GM15510 (cell line): ENCODE measurements around the gene RNF157.

Experiments used
- POLR2A ChIP-seq: IDR thresholded peaks from 3 replicates; pipeline ENCODE4 v1.6.1; 2011; ENCODE audit warnings: borderline replicate concordance; ENCODE audit not compliant: insufficient read length; ENCODE audit errors: extremely low read depth

RNF157 gene

GRCh38 chr17:76138896-76139752 is 101.2 kb downstream of the RNF157 start:
- TF ChIP-seq POLR2A, result no peak

- TF ChIP-seq POLR2A, result no peak
Measured at GRCh38 chr17:76138234-76138895, 101.9 kb downstream of the RNF157 start.

GRCh38 chr17:76137351-76138233 is 102.7 kb downstream of the RNF157 start:
- TF ChIP-seq POLR2A, result no peak

- TF ChIP-seq POLR2A, result no peak
Measured at GRCh38 chr17:76137001-76137350, 103.3 kb downstream of the RNF157 start.

GRCh38 chr17:76136276-76137000 is 103.9 kb downstream of the RNF157 start:
- TF ChIP-seq POLR2A, result no peak

GRCh38 chr17:76135810-76136188 is 104.5 kb downstream of the RNF157 start:
- no peak for TF ChIP-seq POLR2A

GRCh38 chr17:76134911-76135809 is 105.1 kb downstream of the RNF157 start:
- no peak for TF ChIP-seq POLR2A

GRCh38 chr17:76132574-76133338 is 107.5 kb downstream of the RNF157 start:
- TF ChIP-seq POLR2A, result no peak

GRCh38 chr17:76131692-76132573 is 108.4 kb downstream of the RNF157 start:
- TF ChIP-seq POLR2A, result no peak

- no peak for TF ChIP-seq POLR2A
Measured at GRCh38 chr17:76131051-76131691, 109.1 kb downstream of the RNF157 start.

GRCh38 chr17:76130473-76130872 is 109.8 kb downstream of the RNF157 start:
- no peak for TF ChIP-seq POLR2A
